ENCODE measurements around the gene FAU. TPM values are rescaled to one million over a fixed set of nuclear protein-coding genes. Genes with fewer than 3 reads are reported as not detected.
A peak's percentile ranks its signal among the peaks of the same experiment; 100 is the strongest.

FAU gene
- total and polyA plus RNA-seq, 9 of the 15 experiments (the other 6 are each of a cell fraction or from before 2014, with no cell fraction given), result 433 to 1,827 (median 942) TPM

- TF ChIP-seq ZBTB9 (CRISPR knock-in tag; IDR thresholded peaks at IDR 0.05), result 0 out of 2 replicates have a peak, but pooled peaks have one; percentile 15
- no peak for TF ChIP-seq FOXJ3 (CRISPR knock-in tag; IDR thresholded peaks at IDR 0.05)
- TF ChIP-seq ZNF766 (CRISPR knock-in tag; conservative IDR thresholded peaks at IDR 0.05), result no peak
- no peak for TF ChIP-seq CTCFL (IDR thresholded peaks at IDR 0.05; ENCODE audit: borderline replicate concordance, insufficient read depth, low read depth, low read length, poor library complexity, severe bottlenecking)
- no peak for TF ChIP-seq CREM (IDR thresholded peaks at IDR 0.05; ENCODE audit: low read depth)
- no peak for TF ChIP-seq BRD9 (IDR thresholded peaks at IDR 0.05; ENCODE audit: low read depth, partially characterized antibody)
- TF ChIP-seq NBN (IDR thresholded peaks at IDR 0.05; ENCODE audit: low read depth), result no peak
- TF ChIP-seq ZFX (CRISPR knock-in tag; IDR thresholded peaks at IDR 0.05), result no peak
- TF ChIP-seq HNRNPLL (IDR thresholded peaks at IDR 0.05; ENCODE audit: low read depth, low read length, poor library complexity, severe bottlenecking), result peak; percentile 37
- no peak for TF ChIP-seq HMG20A (CRISPR knock-in tag; conservative IDR thresholded peaks at IDR 0.05)
- TF ChIP-seq BCLAF1 (IDR thresholded peaks at IDR 0.05; ENCODE audit: borderline replicate concordance in 1 of 2, control insufficient read depth in 1 of 2, low read depth in 2 of 2, low read length in 1 of 2), result no peak
- TF ChIP-seq ZNF395 (CRISPR knock-in tag; IDR thresholded peaks at IDR 0.05), result no peak
- TF ChIP-seq NFIX (CRISPR knock-in tag; IDR thresholded peaks at IDR 0.05; ENCODE audit: low read depth), result no peak; the same call in 1 of the 2 replicates
- TF ChIP-seq ZNF408 (CRISPR knock-in tag; IDR thresholded peaks at IDR 0.05; ENCODE audit: low read depth), result no peak
- no peak for TF ChIP-seq SMAD2 (IDR thresholded peaks at IDR 0.05; ENCODE audit: low read depth, low read length)
- TF ChIP-seq ZNF280B (CRISPR knock-in tag; IDR thresholded peaks at IDR 0.05), result peak; percentile 58; the same call in 1 of the 2 replicates
These were observed 10.0 kb downstream of the FAU start, which contains the start of gene TM7SF2 (continued) for GRCh38 chr11:65111744-65112545.
